ENCODE data around the gene ACOX3.

ACOX3 gene

DNA sequence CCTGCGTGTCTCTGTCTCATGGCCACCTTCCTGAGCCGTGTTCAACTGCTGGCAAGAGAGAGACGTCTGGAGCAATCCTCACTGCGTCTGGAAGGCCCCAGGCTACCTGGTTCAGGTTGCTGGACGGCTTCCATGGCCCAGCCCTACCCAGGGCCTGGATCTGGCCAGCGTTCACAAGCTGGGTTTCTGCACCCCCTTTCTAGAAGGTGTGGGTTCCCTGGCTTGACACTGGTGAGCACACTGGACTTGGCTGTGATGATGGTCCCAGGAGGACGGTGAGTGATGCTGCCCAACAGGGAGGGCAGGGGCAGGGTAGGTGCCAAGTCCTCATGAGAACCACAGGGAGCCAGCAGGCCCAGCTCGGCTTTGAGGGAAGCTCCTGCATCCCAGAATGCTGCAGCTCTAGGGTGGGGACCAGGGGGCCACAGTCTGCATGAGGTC, 107.6 kb downstream of the ACOX3 start:
- DNase-seq = no peak

DNA sequence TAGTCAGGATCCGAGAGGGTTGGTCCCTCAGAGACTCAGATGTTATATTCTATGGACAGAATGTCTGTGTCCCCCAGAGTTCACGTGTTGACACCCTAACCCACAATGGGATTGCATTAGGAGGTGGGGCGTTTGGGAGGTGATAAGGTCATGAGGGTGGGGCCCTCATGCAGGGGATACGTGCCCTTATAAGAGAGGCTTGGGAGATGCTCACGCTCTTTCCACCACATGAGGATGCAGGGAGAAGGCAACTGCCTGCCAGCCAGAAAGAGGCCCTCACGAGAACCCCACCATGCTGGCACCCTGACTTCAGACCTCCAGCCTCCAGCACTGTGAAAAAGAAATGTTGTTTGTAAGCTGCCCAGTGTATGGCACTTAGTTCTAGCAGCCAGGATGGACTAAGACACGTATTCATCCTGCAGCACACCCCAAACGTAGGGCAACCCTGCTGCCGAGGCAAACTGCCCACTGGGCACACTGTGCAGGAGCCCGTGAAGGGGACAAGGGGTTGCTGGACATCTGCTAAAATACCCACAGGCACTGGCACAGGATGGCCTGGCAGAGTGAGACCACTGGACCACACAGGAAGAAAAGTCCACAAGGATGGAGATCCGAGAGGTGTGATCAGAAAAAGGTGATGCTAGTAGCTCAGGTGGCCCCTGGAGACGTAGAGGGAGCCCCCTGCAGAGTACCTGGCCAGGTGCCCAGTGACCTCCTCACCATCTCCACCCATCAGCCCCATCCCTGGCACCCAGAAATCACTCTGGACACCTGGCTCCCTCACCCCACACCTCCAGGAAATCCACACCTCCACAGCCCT, 108.3 kb downstream of the ACOX3 start:
- no peak for DNase-seq

DNA sequence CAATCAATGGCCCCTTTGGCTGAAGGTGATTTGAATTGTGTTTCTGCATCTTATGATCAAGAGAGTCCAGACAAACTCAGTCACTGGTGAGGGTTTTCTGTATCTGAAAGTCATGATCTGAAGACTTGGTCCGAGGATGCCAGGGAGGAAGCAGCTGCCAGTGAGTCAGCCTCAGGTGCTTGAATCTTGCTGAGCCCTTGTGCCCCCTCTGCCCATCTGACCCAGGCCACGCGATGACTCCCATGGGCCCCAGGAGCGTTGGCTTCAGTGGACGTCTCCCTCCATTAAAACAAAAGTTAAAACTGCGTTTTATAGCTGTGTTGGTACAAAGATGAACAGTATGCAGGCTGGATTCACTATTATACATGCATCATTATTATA, 109.0 kb downstream of the ACOX3 start:
- DNase-seq = peak; percentile 11 to 39 (median 26)

DNA sequence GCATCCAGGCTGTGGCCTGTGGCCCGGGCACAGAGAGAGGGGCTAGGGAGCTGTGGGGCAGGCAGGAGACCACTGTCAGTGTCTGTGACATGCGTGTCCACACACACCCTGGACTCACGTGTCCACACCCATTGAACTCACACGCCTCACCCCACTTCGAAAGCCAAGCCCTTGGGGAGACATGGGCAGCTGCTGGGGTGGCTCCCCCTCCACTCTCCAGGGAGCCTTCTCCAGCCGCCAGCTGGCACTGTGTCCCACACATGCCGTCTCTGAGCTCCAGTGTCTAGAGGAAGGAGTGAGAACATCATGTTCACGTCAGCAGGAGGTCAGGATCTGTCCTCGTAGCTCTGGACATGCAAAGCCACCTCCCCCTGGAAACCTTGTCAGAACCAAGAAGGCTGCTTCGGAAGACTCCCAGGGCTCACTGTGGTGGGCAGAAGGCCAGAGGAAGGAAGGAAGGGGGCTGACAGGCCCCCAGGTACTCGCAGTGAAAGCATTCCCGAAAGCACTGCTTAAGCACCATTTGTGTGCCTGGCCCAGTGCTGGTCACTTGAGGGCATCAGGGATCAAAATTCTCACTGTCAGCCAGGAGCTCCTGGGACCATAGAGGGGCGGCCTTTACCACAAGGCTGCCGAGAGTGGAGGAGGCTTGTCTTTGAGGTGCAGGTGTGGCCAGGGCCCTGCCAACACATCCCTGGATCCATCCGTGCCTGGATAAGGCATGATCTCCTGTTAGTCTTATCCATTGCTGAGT, 109.5 kb downstream of the ACOX3 start:
- no peak for DNase-seq

DNA sequence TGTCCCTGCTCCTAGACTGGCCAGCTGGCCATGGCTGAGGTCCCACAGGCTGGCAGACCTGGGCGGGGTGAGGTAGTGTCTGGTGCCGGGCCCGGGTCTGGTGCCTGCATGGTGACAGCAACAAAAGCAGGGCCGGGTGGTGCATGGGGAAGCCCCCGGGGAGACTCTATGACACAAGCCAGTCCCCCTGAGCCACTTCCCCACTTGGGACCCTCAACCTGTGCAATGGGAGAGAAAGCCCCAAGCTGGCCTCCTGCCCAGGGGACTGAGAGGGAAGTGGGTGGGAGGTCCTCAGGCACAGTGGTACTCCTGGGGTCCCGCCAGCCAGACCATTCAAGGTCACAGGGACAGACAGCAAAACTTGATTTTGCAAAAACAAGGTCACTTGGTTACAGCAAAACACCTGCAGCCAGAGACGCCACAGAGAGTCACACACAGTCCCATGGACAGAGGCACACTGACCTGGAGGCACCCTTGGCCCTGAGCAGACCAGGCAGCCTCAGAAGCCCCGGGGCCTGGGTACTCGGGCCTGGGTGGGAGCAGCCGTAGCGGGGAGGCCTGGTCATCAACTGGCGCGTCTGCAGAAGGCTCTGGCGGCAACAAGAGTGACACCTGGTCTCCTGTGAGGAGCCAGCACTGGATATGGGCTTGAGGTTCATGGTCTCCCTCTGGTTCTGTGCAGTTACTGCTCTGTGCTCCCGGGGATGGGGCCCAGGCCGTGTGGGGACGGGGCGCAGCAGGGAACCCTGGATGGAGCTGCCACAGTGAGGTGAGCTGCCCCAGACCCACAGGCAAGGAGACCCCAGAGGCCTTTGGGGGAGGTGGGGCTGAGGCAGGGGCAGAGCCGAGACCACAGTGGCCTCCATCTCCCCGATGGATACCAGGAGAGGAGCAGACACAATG, 110.4 kb downstream of the ACOX3 start:
- DNase-seq = no peak

DNA sequence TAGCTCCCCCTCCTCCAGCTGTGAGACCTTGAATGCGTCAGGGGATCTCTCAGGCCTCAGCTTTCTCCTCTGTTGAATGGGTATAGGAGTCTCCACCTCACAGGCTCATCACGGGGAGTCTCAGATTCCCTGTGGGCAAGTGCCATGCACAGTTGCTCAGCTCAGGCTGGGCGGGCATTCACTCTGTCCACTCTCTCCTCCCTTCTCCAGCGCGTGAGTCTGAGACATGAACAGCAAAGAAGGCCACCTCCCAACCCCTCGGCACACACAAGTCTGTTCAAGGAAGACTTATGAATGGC, 111.0 kb downstream of the ACOX3 start:
- DNase-seq = no peak

DNA sequence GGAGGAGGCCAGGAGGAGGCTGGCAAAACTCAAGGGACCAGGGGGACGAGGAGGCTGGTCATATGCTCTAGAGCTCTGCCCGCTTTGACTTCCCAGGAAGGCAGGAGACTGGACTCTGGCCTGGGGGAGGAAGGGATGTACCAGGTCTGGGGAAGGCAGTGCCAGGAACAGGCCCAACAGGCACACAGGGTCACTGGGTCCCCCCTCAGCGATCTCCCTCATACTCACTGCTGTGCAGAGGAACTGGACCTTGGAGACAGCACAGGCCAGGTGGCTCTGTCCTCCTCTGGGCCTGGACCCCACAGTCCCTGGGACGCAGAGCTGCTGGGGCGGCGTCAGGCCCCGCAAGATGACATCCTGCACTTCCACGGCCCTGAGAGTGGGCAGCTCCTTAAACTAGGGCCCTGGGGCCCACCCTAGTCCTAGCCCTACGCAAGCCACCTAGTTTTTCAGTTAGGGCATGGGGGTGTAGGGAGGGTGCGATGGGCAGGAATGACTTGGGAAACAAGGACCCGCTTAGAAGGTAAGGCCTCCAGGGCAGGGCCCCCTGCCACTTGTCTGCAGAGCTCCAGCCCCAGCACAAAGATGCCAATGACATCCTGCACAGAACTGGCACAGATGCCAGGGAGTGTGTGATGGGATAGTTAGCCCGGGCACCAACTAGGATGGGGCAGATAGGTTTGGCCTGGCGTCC, 111.5 kb downstream of the ACOX3 start:
- no peak for DNase-seq

DNA sequence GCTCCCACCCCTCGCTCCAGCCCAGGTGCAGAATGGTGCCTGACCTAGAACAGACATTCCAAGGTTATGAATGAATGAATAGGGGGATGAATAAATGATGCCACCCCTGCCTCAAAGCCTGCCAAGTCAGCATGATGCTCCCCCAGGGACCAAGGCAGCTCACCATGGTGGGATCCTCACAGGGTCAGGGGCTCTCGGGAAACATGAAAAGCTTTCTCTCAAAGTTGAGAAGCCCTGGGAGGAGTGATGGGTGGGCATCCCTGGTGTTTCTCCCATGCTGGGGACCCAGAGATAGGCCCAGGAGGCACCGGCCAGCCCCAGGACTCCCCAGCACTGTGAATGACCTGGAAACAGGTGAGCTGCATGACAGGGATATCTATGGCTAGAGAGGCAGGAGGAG, 112.1 kb downstream of the ACOX3 start:
- no peak for DNase-seq

DNA sequence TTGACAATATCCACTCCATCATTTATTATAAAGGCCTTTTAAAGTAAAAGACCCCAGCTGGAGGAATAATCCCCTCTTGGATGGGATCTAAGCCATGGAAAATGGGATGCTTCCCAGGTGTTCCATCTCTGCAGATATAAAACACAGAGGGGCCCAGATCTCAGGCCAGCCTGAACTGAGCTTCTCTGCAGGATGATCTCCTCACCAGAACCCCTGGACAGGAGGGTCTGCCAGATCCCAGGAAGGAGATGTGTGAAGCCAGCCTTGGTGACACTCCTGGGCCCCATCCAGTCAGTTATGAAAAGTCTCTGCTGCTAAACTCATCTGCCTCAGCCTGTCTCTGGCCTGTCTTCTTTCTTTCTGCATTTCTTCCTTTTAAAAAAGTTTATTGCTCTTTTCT, 114.3 kb downstream of the ACOX3 start:
- no peak for DNase-seq

DNA sequence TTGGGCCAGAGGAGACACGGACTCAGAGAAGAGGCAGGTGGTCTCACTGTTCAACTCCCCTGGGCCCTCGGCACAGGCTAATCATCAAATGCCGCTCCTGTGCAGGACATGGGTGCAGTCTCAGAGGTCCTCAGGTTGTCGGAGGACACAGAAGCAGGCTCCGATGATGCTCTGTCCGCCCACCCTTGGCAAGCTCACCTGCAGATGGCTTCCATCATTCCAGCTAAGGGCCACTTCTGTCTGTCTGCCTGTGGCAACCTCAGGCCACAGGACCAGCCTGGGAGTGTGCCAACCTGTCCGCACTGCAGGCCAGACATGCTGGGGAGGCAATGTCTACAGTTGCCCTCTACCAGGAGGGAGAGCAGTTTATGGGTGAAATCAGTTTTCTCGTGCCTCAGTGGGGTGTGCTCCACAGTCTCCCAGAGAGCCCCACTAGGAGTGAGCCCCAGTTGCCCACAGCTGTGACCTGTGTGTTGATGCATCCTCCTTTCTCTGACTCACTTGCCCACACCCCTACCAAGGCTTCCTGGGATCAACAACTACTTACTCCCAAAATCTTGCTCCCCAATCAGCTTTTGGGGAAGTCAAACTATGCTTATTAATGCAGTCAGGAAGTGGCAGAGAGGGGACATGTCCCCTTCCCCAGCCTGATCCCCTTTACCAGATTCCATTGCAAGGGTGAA, 115.1 kb downstream of the ACOX3 start:
- no peak for DNase-seq

DNA sequence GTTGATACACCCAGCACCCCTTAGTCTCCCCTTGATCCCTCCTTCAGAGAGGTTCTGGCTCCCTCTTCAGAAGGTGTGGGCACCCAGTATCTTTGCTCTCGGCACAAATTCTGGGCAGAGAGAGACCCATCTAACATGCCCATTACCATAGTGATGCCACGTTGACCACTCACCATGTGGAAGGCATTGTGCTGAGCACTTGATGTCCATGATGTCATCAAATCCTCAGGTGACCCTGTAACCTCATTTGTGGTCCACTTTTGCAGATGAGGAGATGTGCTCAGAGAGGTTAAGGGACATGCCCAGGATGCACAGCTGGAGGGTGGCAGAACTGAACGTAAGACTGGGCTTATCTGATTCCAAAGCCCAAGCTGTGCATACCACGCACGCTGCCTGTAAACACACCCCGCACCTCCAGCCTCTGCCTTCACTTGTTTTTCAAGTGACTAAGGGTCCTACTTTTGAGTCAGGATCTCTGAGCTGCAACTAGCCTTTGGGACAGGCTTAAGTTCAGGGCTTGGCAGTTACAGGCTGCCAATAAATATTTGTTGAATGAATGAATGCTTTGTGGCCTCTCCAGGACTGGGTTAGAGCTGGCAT, 115.8 kb downstream of the ACOX3 start:
- DNase-seq = peak in 1 of 4 experiments; percentile 0

DNA sequence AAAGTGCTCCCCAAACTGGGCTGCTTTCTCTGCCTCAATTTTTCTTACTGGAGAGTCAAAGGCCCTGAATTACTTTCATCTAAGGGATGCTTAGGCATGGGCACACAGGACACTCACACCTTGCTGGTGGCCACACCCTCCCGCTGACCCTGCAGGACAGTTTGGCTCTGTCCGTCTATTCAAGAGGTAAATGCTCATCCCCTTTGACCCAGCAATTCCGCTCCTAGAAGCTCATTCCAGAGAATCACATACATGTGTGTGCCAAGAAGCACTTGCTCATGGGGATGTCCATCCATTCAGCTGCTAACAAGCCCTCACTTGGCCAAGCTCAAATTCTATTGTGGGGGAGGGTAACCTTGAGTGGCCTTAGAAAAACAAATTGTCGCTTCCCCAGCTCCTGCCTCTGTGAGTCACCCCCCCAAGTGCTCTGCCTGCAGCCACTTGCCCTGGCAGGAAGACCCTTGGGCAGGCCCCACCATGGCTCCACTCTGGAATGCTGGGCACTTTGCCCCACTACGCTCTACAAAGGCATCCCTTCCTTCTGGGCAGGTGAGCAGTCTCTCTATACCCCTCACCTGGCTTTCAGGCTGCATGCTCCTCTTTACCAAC, 116.5 kb downstream of the ACOX3 start:
- peak in 1 of 4 experiments; percentile 1 for DNase-seq

DNA sequence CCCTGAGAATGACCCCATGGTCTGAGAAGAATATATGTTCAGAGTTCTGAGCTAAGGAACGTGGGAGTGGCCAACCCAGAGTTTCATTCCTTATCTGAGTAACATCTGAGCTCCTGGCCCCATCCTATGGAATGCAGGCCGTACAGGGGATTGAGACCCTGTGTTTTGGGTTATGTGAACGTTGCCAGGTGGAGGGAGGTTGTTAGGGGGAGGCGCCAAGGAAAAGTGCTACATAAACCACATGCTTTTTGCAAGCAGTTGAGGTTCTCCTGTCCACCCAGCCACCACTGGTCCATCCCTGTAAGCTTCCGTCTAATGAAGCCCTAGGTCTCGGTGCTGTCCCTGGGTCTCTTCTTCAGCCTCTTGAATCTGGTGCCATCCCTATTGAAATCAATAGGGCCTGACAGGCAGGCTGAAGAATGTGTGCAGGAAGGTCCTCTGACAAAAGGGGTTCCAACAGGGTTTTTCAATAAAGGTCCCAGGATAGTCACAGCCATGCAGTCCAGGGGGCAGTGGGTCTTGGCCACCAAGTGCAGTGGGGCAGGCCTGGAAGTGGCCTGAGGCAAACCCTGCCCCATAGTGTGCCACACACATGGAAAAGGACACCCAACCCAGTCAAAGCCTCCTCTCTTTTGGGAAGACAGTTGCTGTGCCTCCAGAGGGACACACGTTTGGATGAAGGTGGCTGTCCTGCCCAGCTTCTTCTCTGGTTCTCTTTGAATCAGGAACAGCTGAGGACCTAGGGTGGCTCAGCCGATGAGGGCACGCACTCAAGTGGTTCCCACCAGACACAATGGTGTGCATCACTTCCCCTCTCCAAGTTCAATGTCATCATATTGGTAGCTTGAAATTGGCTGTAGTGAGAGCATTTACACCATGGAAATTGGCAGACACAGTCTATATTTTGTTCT, 117.5 kb downstream of the ACOX3 start:
- DNase-seq = peak in 1 of 4 experiments; percentile 4

DNA sequence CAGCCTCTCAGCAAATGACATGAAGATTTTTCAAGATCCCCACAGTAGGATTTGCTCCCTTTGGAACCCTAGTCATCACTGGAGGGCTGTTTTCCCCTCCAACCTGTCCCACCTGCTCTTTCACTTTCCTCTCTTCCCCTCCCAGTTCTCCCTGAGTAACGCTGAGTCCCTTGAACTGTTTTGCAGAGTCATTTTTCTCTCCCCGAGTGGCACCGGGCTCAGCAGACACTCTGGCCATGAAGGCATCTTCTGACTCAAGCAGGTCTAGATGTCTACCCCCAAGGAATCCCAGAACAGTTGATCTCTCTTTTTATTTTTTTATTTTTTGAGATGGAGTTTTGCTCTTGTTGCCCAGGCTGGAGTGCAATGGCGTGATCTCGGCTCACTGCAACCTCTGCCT, 118.8 kb downstream of the ACOX3 start:
- DNase-seq = no peak

DNA sequence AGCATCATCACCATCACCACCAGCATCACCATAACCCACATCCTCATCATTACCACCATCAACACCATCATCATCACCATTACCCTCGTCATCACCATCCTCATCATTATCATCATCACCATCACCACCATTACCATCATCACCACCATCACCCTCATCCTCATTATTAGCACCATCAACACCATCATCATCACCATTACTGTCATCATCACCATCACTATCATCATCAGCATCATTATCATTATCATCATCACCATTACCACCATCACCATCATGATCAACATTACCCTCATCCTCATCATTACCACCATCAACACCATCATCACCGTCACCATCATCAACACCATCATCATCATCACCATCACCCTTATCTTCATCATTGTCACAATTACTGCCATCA, 119.3 kb downstream of the ACOX3 start:
- DNase-seq = no peak

DNA sequence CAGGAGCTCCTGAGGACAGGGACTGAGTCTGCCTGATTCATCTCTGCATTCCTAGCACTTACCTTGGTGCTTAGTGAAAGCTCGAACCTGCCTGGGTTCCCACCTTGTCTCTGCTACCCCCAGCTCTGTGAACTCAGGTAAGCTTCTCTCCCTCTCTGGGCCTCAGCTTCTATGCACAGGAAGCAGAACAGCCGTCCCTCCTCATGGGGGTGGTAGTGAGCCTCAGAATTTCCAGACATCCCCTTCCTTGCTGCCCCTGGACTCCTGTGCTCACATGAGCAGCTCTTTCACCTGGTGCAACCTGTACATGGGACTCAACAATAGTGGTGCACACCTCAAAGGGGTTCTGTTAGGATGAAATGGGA, 120.2 kb downstream of the ACOX3 start:
- peak in 1 of 4 experiments; percentile 6 for DNase-seq

DNA sequence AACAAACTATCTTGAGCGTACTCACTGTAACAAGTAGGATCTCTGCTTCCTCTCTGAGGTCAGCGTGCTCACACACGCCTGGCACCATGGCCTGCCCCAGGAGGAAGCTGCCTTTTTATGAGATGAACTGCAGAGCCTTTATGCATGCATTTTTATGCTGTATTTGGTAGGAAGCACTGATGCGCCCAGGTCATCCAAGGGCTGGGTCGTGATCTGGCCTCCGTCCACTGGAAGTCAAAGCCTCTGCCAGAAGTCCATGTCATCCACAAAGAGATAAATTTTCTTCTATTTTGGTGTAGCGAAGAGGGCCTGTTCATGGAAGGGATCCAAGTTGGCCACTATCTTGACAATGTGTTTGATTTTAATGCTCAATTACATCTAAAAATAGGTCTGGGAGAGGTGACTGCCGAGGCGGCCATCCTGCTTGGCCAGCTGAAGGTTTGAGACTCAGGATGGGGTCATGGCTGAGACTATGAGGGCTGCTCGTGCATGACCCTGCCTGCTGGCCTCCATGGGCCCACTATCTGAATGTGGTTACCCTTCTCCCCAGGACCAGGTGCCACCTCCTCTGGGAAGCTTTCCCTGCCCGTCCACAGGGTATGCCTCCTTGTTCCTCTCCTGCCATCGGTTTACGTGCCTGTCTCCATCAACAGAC, 120.7 kb downstream of the ACOX3 start:
- peak; percentile 56 to 79 (median 74) for DNase-seq

DNA sequence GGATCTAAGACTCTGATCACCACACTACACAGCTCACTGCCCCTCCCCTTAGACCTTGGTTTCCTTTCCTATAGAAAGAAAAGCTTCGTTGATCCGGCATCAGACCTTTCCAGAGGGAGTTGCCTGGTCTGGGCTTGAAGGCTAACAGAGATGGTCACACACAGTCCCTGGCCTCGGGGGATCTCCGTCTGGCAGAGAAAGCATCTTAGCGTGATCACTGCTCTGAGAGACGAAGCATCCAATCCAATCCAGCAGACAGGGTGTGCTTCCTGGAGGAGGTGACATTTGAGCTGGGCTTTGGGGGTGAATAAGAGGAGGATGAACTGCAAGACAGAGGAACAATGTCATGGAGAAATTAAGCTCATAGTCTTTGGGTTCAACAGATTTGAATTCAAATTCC, 121.5 kb downstream of the ACOX3 start:
- DNase-seq = peak in 1 of 4 experiments; percentile 1

DNA sequence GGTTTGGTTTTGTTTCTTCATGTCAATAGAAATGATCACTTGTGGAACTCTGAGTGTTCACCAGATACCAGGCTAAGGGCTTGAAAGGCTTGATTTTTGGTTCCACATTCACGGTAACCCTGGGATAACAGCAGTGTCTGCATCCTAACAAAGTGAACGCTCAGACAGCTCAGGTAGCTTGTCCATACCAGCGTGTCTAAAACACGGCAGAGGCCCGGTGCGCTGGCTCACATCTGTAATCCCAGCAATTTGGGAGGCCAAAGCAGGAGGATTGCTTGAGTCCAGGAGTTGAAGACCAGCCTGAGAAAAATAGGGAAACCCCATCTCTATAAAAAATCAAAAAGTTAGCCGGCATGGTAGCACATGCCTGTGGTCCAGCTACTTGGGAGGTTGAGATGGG, 122.0 kb downstream of the ACOX3 start:
- no peak for DNase-seq
